Forelimb muscle (tissue), 1 donor: ENCODE data around the gene ANKRD2. TPM values are rescaled to one million over a fixed set of nuclear protein-coding genes. Genes with fewer than 3 reads are reported as not detected.
"Not testable (repeated sequence)": the region's sequence is repeated elsewhere in the genome, so short reads cannot be mapped to it uniquely, and the experiment has no call there.

ENCODE experiments used
- DNase-seq: peaks from one replicate; pipeline ENCODE4 v3.0.0-alpha.2; 2013; ENCODE audit warnings: low read depth
- polyA plus RNA-seq: library from polyadenylated mRNA; unstranded; fragments of 120-200 nt; gene quantifications from one replicate; pipeline ENCODE4 v1.2.1, GENCODE V29; 2013; ENCODE audit not compliant: insufficient read length

The ANKRD2 gene
- polyA plus RNA-seq = 48.1 TPM

DNA sequence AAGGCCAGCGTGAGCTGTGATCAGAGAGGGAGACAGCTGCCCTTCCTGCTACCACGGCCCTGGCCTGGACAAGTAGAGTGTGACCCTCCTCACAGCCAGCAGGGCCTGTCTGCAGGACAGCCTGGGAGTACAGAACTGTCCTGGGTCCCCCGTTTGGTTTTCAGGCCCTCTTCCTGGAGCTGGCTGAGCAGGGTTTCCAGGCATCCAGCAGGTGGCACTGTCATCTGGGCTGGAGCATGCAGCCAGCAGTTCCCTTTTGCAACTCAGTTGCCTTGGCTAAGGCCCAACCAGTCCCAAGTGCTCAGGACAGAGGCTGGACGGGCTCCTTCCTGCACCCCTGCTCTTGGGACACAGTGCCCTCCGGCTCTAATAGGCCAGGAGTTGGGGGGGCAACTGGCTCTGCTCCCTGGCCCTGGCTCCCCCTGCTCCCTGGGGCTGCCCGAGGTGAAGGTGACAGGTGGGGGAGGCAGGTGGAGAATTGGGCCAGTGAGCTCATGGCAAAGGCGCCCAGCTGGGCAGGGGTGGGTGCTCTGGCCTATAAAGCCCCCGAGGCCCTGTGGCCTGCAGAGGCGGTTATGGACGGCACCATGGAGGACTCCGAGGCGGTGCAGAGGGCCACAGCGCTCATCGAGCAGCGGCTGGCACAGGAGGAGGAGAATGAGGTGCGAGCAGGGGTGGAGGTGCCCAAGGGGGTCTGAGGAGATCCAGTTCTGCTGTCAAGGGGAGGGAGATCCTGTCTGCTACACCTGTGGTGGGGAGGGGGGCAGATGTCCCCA, at the start of gene ANKRD2:
Gene ANKRD2, plus strand, starts transcription at position 566 of the 776 bp plus-strand sequence. Its CDS starts 10 bp downstream, at position 576.
- peak; percentile 36 for DNase-seq

GRCh38 chr10:97522937-97523336, 49.6 kb upstream of the ANKRD2 start:
- no peak for DNase-seq

- no peak for DNase-seq
These were observed 47.5 kb upstream of the ANKRD2 start for GRCh38 chr10:97525086-97525485.

- DNase-seq = no peak
These were observed 46.9 kb upstream of the ANKRD2 start for GRCh38 chr10:97525683-97526110.

- not testable (repeated sequence) for DNase-seq
These were observed 43.7 kb upstream of the ANKRD2 start for GRCh38 chr10:97528876-97529275.

- no peak for DNase-seq
These were observed 42.7 kb upstream of the ANKRD2 start for GRCh38 chr10:97529685-97530465.

DNA sequence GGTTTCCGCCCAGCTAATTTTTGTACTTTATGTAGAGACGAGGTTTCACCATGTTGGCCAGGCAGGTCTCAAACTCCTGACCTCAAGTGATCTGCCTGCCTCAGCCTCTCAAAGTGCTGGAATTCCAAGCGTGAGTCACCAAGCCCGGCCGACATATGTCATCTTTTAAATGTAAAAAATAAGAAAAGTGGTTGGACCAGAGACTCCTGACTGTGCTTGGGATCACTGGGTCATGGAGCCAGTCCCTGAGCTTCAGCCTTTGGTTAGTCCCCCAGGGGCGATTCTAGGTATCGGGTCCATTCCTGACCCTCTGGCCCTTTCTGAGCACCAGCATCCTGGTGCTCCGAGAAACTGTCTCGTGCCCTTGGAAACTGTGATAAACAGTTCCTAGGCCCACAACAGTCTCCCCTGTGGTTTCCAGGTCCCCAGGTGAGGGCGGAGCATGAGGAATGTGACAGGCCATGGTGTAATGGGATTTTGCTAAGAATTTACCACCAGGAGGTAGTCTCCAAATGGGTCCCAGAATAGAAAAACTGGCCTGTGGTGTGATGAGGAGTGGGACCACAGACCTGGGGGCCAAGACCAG, 41.1 kb upstream of the ANKRD2 start:
- DNase-seq = no peak

- DNase-seq = no peak
These were observed 39.5 kb upstream of the ANKRD2 start for GRCh38 chr10:97532935-97533671.

DNA sequence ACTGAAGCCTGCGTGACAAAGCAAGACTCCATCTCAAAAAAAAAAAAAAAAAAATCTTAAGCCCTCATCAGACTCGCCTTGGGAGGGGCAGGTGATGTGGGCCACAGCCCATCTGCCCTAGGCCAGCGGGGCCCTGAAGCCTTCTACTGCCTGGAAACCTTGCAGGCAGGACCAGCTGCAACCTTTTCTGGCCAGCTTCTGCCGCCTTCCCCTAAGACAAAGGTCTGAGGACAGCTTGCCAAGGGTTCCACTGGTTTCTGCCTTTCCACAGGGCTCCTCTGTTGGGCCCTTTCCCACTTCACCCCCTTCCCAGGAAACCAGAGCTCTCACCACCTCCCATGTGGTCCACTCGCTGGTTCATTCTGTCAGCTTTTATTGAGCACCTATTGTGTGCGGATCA, 38.7 kb upstream of the ANKRD2 start:
- DNase-seq = no peak

DNA sequence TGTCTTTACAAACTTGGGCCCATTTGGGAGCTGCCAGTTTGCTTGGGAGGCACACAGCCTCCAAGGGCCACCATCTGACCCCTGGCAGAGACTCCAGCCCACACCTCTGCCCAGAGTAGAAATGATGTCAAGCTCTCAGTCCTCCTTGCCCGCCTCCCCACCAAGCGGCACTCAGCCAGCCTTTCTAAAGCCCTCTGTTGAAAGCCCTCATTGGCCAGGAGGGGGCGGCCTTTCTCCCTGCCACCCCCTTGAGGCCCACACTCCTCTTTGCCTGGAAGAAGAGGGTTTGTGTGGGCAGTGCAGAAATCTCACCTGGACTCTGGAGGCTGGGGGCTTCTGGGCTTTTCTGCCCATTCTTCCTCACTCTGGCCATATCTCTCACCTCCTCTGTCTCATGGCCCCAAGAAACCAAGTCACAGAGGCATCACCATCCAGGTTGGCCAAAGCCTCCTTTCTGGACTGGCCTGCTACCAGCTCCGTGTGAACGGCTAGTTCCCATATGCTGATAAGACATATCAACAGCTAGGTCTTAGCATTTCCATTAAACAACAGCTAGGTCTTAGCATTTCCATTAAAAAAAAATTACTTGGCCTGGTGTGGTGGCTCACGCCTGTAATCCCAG, 37.7 kb upstream of the ANKRD2 start:
- no peak for DNase-seq

DNA sequence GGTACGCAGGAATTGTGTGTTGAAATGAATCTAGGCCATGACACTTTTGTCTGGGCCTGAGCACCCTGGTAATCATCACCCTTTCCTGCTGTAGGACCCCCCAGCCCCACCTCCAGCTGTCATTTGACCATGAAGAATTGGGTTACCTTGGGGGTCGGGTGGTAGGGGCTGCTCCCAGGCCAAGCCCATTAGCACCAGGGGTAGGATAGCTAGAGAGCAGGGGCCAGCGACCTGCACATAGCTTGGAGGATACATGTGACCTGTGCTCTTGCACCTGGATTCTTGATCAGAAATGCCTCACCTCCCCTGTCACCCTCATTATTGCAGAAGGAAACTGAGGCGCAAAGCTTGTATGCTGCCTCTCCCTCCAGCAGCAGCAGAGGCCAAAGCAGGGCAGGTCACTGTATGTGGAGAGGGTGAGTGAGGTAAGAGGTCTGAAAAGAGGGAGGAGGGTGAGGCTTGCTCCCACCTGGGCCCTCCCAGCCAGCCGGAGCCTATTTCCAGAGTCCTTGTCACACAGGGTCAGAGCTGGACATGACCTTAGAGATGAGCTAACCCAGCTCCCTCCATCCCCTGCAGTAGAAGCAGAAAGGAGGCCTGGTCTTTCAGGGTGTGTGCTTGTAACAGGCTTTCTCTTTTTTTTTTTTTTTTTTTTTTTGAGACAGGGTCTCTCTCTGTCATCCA, 35.3 kb upstream of the ANKRD2 start:
- DNase-seq = no peak

DNA sequence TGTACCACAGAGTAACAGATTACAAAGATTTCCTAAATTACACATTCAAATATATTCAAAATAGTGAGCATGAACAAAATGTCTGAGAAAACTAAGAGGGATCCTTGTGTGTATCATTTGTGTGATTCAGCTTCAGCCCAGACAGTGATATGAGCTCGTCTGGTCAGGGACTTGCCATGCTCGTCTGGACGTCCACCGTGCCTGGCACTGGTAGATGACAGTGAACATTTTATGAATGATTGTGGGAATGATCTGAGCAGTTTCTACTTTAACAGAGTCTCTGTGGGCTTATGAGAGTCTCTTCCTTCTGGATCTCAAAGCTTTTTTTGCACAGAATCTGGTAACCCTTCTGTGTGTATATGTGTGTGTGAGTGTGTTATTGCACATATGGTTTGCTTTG, 34.2 kb upstream of the ANKRD2 start:
- DNase-seq = no peak

- DNase-seq = no peak
These were observed 33.7 kb upstream of the ANKRD2 start for GRCh38 chr10:97538839-97539238.

DNA sequence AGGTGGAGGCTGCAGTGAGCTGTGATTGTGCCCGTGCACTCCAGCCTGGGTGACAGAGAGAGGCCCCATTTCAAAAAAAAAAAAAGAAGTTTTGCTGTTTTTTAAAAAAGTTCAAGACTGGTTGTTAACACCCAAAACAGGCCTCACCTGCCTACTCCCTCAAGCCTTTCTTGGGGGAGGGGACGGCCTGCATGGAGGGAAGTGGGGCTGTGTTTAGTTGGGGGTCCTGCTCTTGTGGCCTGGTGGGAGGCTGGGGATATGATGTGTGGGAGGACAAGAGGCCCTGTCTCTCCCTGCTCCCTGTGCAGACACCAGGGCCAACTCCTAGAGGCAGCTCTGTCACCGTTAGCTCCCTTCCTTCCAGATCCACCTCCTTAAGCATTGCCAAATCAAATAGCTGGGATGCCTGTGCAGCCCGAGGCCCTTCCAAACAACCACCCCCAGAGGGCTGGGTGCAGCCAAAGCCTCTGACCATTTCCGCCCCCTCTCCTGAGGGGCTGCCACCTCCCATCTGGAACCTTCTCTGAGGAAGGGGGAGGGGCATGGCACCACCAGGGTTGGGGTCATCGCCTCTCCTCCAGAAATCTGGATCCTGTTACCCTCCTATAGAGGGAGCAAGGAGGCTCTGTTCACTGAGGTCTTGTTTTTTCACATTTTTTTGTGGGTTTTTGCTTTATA, 32.9 kb upstream of the ANKRD2 start:
- DNase-seq = no peak

- DNase-seq = no peak
These were observed 31.7 kb upstream of the ANKRD2 start for GRCh38 chr10:97540669-97541500.

DNA sequence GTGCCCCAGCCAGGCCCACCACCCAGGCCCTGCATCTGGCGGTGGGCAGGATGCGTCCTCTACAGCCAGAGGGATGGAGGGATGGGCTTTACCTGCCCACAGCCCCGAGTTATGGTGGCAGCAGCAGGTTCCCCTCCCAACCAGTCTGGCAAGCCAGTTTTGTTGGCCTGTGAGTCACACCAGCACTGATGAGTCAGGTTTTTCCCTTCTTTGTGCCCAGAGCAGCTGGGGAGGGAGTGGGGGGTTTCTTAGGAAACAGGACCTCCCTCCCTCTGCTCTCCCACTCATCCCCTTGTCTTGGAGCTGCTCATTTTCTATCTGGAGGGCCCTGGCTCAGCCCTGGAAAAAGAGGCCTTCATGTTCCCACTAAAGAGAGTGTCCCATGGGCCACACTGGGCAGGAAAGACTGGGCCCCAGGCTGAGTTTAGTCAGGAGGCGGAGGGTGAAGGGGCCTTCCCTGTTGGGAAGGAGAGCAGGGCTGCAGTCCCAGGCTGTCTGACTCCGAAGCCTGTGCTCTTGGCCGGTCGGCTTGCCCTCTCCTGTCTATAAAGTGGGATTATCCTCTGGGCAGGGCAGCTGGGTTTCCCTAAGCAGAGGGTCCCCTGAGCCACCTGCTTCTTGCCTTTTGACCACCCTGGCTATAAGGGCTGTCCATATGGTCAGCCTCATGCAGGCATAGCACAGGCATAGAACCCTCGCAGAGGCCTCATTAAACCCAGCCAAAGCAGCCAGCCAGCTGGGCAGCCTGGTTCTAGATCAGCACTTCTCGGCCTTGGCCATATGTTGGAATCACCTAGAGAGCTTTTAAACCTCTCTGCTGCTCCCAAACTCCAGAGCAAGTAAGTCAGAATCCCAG, 30.2 kb upstream of the ANKRD2 start:
- DNase-seq = peak; percentile 88

GRCh38 chr10:97543025-97543546, 29.5 kb upstream of the ANKRD2 start:
- peak; percentile 44 for DNase-seq
